HG02943 (cell line): ENCODE measurements around the gene CLEC20A.

Experiments used
- ATAC-seq: cut with Tn5 transposase; IDR thresholded peaks from one replicate; pipeline ENCODE4 v1.9.1; 2021; ENCODE audit warnings: mild to moderate bottlenecking, low read depth, moderate library complexity; ENCODE audit not compliant: unreplicated experiment

CLEC20A gene

DNA sequence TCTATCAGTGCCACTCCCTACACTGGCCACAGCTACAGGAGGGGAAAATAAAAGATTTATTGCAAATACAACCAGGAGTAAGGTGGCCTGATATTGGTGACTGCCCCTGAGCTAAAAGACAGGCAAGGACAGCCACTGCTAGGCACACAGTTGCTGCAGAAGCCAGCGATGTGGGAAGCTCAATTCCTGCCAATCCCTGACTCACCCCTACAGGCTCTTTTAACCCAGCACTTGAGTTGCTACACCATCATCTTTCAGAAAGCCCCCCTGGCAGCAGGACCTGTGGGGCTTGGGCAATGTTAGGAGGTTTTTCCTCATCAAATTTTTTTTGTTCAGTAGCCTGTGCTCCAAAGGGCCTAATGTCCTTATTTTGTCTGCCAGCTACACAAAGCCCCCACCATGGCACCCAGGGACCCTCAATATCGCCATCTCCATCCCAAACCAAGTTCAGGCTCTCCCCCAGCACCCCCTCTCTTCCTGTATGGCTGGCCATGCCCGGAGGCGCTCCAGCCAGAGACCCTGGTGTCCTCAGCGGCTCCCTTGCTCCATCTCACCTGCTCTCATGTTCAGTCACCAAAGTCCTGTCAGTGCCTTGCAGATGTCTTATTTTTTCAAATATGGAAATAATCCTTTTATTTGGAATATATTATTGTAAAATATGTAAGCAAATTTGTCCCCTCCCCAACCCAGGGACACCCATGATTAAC is 13.4 kb downstream of the CLEC20A start:
- no peak for ATAC-seq

DNA sequence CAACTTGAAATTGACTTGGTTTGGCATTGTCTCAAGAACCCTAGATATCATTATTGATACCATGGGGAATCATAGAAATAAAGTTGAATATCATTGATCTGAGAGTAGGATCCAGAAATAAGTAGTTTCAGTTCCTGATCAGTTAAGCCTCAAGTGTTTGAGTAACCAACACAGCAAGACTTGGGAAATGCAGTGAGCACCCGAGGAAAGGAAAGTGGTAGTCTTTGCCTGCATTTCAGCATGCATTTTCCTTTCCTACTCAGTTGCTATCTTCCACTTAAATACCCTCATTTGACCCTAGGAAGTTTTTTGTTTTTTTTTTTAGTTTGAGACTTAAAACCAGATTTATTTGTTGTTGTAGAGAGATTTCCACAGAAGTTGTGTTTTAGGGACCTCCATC is 18.9 kb downstream of the CLEC20A start:
- no peak for ATAC-seq

DNA sequence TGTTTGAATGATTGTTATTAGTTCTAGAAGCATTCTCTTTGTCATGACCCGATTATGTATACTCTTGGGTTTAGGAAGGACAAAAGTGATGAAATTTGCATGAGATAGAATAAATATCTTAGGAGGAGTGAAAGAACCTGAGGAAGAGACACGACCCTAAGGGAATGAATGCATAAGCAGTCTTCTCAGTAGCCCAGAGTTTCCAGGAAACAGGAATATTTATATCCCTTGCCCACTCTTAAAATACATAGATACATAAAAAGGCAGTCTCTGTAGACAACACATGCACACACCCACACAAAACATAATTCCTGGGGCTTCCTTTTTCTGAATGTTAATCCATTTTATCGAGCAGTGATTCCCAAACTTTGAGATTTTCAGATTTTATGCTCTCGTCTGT is 19.4 kb downstream of the CLEC20A start:
- ATAC-seq, result no peak

- no peak for ATAC-seq
These were observed 24.2 kb downstream of the CLEC20A start for GRCh38 chr1:178472531-178472930.

- ATAC-seq, result no peak
These were observed 26.3 kb downstream of the CLEC20A start for GRCh38 chr1:178470411-178470960.

GRCh38 chr1:178467837-178468236 is 28.9 kb downstream of the CLEC20A start:
- no peak for ATAC-seq

DNA sequence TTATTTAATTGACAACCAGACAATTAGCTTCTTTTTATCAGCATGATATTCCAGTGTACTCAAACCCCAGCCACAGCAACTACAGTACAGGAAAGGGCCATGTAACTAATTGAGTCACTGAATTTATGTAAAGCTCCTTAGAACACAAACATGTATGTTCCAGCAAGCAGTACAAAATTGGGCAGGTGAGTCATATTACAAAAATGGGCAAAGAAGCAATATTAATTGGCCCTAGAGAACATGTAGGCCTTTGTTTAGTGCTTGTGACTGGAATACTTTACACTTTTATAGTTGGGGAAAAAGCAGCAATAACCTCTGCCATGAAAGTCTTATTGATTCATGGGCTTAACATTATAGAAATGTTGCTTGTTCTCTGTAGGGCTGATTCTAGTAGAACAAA is 31.8 kb downstream of the CLEC20A start:
- no peak for ATAC-seq

- no peak for ATAC-seq
These were observed 32.2 kb downstream of the CLEC20A start for GRCh38 chr1:178464566-178464965.

- no peak for ATAC-seq
These were observed 32.6 kb downstream of the CLEC20A start for GRCh38 chr1:178464141-178464540.

DNA sequence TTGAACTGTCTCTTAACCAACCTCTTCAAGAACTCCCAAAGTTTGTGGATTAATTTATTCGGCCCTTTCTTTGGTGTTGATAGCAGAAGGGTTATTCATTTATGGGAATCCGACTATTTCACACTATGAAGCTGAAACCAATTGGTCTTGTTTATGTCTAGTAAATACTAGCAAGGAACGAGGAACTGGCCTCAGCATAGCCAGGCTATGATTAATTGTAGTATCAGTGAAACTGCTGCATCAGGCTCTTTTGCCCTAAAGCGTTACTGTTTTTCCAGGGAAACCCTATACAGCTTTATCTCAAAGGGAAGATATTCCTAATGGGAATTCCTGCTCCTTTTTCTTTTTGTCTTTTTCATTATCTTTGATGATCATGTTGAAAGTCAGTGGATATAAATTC is 35.1 kb downstream of the CLEC20A start:
- no peak for ATAC-seq

GRCh38 chr1:178461104-178461503 is 35.7 kb downstream of the CLEC20A start:
- no peak for ATAC-seq

DNA sequence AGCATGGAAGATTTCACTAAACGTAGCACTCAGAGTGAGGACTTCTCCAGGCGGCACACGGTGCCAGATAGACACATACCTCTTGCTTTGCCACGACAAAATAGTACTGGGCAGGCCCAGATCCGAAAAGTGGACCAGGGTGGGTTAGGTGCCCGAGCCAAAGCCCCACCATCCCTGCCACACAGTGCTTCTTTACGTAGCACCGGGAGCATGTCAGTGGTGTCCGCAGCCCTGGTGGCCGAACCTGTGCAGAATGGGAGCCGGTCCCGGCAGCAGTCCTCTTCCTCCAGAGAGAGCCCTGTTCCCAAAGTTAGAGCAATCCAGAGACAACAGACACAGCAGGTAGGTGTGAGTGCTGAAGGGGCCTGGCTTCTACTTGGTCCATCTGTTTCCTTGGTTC is 38.6 kb downstream of the CLEC20A start:
- ATAC-seq, result no peak

GRCh38 chr1:178457651-178458050 is 39.1 kb downstream of the CLEC20A start:
- no peak for ATAC-seq

DNA sequence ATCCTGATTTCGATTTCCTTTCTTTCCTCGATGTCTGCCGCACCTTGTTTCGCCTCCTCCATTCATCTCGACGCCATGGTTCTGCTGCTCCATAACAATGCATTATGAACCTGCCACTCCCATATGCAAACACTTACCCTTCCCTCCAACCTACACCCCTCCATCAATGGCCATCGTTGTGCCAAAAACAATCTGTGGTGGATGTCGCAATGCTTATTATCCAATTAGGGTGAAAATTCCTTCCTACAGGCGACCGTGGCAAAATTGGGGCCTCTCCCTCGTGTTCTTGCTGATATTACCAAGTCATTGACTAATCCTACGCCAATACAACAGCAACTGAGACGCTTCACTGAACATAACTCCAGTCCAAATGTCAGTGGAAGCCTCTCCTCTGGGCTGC is 40.3 kb downstream of the CLEC20A start:
- ATAC-seq, result no peak

- no peak for ATAC-seq
These were observed 44.8 kb downstream of the CLEC20A start for GRCh38 chr1:178452013-178452412.

DNA sequence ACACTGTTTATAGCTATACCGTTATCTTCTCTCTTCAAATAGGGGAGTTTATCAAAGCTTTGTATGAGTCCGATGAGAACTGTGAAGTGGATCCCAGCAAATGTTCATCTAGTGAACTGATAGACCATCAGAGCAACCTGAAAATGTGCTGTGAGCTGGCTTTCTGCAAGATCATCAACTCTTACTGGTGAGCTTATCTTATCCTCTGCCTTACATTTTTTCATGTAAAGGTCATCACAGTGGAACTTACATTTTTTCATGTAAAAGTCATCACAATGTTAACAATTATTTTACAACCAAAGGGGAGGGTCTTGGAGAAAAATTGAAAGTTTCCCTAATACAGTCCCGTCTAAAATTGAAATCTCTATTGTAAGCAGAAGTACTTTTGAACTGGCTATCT is 45.2 kb downstream of the CLEC20A start:
- no peak for ATAC-seq

DNA sequence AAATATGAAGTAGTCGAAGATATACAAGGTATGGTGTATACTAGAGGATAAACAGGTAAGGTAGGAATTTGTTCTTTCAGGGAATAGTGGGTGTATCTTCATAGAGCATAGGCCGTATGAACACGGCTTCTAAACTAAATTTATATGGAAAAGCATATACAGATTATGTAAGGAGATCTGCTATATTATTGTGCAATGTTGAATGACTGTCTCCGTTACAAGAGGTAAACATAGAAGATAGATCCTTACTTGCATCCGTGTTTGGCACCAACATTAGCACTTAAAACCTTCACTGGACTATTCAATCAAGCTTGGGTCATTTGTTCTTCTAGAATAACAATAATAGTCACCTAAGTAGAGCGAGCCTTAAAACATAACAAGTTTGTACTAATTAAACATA is 45.9 kb downstream of the CLEC20A start:
- ATAC-seq, result no peak

- ATAC-seq, result no peak
These were observed 53.8 kb downstream of the CLEC20A start for GRCh38 chr1:178442925-178443324.

- ATAC-seq, result no peak
These were observed 58.3 kb downstream of the CLEC20A start for GRCh38 chr1:178438432-178438831.

DNA sequence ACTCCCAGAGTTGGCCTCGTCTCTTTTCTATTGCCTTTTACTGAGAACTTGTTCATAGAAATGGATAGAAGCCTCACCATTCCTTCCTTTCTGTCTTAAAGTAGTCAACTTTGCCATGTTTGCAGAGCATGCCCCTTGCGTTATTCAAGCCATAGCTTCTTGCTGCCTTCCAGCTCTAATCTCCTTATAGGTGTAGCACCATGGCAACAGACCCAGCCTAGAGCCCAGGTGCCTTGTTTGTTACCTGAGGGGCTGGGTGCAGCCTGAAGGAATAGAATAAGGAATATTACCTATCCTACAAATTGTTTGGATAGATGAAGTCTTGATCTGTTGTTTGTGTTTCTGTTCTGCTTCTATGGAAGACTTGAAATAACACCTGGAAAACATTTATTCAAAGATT is 59.9 kb downstream of the CLEC20A start:
- no peak for ATAC-seq

DNA sequence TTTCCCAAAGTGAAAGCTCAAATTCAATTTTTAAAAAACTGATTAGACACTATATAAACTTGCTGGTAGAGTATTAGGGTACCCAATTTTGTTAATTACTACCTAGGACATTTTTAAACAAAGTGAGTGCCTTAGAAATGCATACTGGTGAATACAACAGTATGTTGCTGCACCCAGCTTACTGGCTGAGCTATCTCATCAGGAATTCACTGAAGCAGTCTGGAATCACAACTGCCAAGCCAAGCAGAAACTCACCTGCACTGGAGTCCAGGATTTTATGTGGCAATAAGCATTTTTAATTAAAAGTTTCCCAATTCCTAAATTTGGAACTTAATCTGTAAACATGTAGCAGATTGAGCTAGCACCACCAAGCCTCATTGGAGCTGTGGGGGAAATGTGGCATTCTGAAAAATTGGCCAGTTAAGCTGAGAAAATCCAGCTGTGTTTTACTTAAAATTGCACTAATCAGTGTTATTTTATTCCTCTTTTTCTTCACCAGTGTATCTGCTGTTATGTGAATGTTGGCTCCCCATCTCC is 61.8 kb downstream of the CLEC20A start:
- no peak for ATAC-seq

DNA sequence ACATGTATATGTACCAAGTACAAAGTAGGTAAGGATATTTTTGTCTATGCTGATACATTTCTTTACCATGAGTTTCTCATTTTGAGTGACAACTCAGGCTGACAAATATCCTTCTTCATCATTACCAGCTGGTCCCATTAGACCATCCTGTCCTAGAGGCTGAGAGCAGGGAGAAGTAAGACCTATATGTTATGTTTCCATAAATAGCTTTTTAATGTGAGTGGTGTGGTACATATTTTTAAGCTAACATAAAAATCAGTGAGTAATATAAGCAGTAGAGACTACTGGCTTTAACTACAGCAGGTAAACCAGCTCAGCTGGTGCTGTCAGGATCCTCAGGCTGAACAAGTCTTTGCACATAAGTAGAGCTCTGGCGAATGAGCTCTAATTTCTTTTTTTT is 62.4 kb downstream of the CLEC20A start:
- ATAC-seq, result no peak
